Stimulated activated CD4-positive, alpha-beta T cell treated with anti-CD3 and anti-CD28 coated beads, Interleukin-15, amount 100 ng/mL, for 1 hour (primary cell): ENCODE measurements around the gene ZFAND3.

Experiments
- DNase-seq, 2 donors: peaks; one replicate each; pipeline ENCODE4 v3.0.0-alpha.2; 2020; ENCODE audit warnings: low read depth in 1 of 2, low spot score in 1 of 2

ZFAND3 gene

DNA sequence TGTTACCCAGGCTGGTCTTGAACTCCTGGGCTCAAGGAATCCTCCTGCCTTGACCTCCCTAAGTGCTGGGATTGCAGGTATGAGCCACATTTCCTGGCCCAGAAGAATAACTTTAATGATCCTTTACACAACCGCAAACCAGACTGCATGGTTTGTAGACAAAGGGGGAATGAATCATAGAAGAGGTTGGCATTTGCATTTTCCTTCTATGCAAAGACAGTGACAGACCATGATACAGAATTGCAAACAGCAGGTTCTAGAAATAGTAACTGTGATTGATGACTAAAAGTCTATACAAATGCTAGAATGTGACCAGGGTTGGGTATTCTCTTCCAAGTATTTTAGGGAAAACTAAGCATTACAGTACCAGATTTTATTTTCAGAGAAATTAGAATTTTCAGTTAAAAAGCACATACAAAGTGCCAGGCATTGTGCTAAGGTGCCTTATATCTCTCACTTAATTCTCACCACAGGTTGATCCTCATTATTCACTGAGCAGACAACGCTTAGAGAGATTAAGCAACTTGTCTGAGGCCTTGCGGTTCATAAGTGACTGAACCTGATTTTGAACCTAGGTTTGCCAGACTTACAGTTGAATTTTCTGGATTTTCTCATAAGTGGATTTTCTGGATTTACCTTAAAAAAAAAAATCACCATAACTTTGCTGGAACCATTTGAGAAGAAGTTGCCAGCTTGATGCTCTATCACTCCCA, 146.6 kb downstream of the ZFAND3 start:
- no peak for DNase-seq

DNA sequence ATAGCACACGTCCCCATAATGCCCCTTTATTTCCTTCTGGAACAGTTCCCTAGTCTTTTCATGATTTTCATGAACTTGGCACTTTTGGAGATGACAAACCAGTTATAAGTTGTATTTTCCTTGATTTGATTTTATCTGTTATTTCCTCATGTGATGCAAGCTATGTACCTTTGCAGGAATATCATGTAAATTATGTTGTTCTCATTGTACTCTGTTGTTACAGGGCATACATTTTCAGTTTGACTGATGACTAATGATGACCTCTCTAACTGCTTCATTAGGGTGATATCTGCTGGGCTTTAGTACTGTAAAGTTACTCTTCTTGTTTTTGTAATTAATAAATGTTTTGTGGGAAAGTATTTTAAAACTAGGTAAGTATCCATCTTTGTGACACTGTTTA, 147.3 kb downstream of the ZFAND3 start:
- no peak for DNase-seq

DNA sequence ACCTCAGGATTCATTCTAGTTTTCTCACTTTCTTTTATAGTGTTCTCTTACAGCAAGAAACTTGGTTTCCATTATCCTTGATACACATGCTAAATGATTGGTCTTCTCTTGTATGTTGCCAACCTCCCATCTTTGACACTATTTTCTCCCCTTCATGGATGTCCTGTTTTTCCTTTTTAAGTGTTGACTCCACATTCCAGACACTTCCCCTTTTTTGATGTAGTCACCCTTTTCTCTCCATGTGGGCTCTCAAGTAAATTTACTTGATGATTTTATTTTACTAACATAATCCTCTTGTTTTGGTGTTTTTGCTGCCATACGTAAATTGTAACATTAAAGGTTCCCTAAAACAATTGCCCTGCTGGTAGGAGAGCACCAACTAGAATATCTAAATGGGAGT, 148.1 kb downstream of the ZFAND3 start:
- DNase-seq: no peak

DNA sequence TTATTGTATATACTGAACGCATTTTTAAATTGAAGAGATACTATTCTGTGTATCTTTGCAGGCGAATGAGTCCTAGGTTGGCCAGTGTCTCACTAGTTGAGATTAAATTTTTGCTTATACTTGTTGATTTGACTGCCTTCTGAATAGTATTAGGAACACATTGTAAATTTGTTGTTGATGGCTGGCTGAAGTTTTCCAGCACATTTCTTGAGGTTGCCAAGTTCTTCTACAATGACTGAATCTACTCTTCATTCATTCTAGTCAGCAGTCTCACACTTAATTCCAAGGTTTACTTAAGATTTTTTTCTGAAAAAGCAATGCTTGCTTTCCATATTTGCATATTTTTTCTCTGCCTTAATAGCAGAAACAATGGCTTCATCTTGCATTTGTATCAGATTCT, 151.7 kb downstream of the ZFAND3 start:
- DNase-seq: no peak

DNA sequence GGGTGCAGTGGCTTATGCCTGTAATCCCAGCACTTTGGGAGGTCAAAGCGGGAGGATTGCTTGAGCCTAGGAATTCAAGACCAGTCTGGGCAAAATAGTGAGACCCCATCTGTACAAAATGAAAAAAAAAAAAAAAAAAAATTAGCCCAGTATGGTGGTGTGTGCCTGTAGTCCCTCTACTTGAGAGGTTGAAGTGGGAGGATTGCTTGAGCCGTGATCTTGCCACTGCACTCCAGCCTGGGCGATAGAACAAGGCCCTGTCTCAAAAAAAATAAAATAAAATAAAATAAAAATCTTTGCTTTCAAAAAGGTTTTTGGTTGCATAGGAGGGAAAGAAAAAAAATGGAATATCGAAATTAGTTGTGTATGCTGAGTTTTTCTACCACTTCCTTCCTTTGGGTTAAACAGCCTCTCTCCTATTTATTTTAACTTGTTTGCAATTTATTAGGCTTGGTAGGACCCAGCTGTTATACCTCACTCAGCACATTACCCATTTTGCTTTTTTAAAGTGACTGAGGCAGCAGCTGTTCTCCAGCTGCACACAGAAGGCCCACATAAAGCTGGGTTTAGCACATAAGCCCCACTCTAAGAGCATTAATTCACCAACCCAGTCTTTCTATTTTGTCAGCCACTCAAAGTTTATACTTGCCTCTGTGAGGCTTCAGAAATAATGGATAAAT, 152.3 kb downstream of the ZFAND3 start:
- no peak for DNase-seq

DNA sequence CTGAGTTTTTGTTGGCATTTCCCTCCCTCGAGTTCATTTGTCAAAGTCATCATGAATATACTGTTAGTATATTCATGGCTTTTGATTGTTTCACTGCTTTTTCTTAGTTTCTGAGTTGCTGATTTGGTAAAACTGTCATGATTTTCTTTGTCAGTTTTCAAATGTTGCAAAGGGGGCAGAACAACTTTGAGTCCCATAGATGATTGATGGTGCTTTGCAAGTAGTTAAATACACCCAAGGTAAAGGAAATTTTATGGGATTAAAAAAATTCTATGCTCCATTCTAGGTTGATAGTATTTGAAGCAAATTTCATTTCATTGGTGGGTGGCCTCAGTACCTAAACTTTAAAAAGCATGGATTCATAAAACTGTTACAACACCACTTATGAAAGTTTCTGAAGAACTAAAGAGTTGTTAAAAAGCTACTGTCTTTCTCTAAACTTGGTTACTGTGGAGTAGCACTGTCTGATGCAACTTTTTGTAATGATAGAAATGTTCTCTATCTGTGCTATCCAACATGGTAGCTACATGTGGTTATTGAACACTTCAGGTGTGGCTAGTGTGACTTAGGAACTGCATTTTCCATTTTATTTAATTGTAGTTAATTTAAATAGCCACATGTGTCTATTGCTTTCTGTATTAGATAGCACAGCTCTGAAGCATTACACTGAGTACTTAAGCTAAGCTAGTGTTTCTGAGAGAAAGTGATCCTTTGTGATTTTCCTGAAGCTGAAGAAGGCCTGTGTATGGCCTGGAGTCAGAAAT, 153.6 kb downstream of the ZFAND3 start:
- no peak for DNase-seq

DNA sequence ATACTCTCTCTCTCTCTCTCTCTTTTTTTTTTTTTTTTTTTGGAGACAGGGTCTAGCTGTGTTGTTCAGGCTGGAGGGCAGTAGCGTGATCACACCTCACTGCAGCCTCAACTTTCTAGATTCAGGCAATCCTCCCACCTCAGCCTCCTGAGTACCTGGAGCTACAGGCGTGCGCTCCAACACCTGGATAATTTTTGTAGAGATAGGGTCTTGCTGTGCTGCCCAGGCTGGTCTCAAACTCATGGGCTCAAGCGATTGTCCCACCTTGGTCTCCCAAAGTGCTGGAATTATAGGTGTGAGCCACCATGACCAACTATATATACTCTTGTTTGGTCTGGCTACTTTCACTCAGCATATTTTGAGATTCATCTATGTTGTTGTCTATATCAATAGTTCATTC, 154.9 kb downstream of the ZFAND3 start:
- no peak for DNase-seq

DNA sequence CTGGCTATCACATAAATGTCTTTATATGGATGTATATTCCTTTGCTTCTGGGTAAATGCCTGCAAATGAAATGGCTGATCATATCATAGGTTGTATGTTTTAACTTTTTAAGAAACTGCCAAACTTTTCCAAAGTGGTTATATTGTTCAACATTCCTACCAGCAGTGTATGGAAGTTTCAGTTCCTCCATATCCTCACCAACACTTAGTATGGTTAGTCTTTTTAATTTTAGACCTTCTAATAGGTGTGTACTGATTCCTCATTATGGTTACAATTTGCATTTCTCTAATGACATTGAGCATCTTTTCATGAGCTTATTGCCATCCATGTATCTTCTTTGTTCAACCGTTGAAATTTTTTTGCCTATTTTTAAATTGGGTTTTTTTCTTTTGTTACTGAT, 155.4 kb downstream of the ZFAND3 start:
- no peak for DNase-seq

DNA sequence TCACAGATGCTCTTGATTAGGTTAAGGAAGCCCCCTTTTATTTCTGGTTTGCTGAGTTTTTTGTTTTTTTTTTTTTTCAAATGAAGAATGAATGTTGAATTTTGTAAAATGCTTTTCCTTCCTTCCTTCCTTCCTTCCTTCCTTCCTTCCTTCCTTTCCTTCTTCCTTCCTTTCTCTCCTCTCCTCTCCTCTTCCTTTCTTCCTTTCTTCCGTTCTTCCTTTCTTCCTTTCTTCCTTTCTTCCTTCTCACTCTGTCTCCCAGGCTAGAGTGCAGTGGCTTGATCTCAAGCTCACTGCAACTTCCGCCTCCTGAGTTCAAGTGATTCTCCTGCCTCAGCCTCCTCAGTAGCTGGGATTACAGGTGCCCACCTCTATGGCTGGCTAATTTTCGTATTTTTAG, 158.2 kb downstream of the ZFAND3 start:
- no peak for DNase-seq

DNA sequence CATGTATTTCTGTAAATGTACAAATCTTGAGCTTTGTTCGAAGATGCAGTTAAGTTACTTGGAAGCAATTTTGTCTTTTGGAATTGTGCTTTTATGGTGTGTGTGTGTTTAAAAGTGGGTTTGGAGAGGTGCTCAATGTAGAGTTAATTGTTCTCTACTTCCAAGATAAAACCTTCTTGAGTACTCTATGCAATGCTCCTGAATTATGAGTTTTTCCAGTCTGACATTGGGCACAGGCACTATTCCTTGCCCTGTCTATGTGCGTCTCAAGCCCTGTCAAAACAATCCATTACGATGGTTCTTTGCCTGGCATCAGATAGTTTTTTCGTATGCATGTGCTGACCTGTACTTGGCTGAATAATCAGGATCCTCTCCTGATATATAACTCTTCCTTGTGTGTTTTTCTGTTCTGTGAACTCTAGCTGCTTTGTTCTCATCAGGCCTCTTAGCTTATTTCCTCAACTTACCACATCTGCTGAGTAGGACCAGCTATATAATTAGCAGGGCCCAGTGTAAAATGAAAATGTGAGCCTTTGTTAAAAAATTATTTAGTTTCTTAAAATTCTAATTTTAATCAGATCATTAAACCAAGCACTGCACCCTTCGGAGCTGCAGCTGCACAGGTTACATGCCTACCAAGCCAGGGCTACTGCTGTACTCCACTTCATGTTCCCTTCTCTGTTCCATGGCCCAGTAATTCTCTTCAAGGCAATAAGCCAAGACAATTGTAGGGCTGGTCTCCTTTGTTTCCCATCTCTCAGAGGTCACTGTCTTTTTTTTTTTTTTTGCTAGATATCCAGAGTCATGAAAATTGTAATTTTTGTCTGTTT, 160.1 kb downstream of the ZFAND3 start:
- no peak for DNase-seq

DNA sequence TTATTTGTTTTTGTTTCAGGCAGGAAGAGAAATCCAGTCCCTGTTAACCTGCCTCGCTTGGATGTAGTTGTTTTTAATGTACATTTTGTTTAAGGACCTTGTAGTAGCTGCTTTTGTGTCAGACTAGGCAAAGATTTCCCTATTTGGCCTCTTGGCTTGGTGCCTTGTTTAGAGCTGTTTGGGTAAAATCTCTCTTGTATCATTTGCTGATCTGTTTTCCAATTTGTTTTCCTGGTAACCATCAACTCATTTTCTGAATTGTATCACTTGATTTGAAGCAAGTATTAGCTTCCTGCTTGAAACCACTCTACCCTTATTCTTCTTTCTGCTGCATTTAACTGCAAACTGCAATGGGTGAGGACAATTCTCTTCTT, 160.7 kb downstream of the ZFAND3 start:
- no peak for DNase-seq

DNA sequence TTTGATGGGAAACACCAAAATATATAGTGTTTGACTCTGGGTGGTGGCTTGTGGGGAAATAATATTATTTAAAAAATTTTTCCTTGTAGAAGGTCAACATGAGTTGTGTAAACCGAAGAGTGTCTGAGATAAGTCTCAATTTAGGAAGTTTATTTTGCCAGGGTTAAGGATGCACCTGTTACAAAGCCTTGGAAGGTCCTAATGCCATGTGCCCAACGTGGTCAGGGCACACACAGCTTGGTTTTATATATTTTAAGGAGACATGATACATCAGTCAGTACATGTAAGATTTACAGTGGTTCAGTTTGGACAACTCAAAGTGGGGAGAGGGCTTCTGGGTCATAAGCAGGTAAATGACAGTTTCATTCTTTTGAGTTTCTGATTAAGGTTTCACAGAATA, 162.1 kb downstream of the ZFAND3 start:
- DNase-seq: no peak

DNA sequence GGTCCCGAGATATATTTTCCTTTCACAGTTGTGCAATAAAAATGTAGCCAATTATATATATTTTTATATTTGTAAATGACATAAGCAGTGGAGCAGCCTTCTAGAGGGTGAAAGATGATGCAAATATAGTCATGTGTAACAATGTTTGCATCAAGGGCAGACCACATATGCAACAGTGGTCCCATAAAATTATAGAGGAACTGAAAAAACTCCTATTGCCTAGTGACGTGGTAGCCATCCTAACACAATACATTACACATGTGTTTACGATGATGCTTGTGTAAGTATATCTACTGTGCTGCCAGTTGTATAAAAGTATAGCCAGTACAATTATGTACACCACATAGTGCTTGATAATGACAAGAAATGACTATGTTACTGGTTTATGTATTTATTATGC, 162.8 kb downstream of the ZFAND3 start:
- DNase-seq: no peak

DNA sequence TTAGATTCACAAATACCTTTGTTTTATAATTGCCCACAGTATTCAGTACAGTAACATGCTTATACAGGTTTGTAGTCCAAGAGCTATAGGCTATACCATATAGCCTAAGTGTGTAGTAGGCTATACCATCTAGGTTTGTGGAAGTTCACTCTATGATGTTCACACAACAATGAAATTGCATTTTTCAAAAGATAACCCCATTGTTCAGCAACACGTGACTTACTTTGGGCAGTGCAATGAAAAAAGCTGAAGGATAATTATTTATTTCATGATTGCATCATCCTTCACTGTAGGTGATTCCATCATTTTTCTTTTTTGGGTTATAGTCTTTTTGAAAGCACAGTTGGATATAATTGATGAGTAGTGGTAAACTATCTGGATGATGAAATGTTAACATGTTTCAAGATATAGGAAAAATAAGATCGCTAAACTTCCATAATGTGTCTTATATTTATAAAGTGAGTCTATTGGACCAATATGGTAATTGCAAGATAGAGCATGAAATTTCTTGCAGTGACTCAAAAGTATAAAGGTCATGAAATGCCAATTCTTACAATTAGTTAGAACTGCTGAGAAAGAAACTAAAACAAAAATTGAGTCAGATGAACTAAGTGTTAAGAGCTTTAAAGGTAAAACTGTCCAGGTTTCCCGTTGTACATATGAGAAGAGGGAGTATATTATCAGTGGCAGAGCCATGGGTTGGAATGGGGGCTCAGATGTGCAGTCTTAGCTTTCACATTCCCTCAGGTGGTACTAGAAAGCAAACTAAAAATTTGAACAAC, 164.4 kb downstream of the ZFAND3 start:
- no peak for DNase-seq

DNA sequence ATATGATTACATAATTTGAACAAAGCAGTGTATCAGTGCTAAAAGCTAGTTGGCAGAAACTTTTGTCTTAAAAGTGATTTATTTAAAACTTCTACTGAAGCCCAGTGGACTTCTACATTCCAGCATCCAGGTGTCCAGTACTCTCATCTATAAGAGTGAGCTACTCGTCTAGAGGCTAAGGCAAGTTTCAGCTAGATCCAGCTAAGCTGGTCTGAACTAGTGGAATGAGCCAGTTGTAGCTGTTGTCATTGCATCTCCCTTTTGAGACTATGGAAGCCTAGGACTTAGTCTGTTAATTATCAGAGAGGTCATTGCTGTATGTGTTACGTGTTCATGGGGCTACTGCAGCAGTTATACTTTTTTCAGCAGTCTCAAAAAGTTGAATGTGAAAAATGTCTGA, 165.1 kb downstream of the ZFAND3 start:
- no peak for DNase-seq

DNA sequence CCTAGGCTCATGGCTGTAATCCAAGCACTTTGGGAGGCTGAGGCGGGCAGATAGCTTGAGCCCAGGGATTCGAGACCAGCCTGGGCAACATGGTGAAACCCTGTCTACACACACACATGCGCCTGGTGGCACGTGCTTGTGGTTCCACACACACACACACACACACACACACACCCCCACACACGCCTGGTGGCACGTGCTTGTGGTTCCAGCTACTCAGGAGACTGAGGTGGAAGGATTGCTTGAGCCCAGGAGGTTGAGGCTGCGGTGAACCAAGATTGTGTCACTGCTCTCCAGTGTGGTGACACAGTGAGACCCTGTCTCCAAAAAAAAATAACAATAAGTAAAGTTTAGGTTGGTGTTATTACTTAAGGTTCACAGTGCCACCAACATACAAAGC, 165.8 kb downstream of the ZFAND3 start:
- DNase-seq: no peak

DNA sequence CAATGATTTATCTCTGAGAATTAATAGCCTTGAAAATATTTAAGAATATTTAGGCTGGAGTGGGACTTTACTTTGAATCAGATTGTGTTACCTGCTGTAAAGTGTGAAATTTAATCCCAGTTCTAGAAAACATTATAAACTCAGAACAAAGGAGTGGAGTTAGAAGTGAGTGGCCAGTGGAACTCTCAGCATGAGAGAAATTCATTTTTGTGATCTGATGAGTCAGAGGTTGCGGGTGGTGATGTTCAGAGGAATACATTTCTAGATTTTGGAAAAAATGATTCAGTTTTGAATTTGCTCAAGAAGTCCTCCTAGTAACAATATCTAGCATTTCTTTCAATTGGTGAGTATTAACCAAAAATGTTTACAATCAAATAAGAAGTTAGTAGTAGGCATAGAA, 167.5 kb downstream of the ZFAND3 start:
- no peak for DNase-seq

DNA sequence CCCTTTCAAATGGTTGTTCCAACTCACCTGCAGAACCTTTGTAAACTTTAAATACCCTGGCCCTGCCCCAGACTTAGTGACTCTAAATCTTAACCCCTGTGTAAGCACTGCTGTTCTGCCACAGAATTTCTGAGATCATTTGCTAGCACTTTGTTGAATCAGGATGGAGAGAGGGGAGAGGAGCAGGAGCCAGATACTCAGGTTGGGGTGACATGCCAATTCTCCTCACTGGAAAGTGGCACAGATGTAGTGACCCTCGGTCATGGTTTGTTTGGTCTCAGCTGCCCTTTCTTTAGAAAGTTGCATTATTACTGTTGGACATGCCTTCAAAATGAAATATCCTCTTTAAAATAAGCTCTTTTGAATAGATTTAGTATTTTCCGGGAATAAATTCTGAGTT, 168.0 kb downstream of the ZFAND3 start:
- no peak for DNase-seq

DNA sequence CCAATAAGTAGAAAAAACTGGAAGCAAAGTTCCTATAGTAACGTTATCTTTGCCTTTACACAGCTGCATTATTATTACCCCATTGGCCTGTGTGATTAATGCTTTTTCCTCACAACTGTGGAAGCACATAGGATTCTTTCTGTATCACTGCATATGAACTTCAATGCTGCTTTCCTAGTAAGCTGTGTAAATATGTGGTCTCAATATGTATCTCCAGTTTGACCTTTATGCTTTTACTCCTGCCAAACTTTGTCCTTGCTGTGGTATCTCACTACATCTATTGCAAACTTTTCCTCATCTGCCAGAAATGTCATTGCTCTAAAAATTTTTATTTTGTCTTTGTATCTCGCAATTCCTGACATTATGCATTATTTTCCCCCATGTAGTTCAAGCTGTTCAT, 168.6 kb downstream of the ZFAND3 start:
- DNase-seq: no peak

DNA sequence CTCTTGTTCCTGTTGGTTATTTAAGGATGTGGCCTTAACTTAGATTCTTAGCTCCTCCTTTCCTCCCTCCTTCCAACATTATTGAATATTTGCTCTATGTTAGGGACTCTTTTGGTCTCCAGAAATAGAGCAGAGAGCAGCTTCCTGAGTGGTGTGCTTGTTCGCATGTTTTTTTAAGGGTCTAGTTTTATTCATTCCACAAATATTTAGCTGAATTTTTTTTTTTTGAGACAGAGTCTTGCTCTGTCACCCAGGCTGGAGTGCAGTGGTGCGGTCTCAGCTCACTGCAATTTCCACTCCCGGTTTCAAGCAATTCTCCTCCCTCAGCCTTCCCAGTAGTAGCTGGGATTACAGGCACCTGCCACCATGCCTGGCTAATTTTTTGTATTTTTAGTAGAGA, 169.2 kb downstream of the ZFAND3 start:
- DNase-seq: no peak
